Measurements from ENCODE around the gene ST14.

DNA sequence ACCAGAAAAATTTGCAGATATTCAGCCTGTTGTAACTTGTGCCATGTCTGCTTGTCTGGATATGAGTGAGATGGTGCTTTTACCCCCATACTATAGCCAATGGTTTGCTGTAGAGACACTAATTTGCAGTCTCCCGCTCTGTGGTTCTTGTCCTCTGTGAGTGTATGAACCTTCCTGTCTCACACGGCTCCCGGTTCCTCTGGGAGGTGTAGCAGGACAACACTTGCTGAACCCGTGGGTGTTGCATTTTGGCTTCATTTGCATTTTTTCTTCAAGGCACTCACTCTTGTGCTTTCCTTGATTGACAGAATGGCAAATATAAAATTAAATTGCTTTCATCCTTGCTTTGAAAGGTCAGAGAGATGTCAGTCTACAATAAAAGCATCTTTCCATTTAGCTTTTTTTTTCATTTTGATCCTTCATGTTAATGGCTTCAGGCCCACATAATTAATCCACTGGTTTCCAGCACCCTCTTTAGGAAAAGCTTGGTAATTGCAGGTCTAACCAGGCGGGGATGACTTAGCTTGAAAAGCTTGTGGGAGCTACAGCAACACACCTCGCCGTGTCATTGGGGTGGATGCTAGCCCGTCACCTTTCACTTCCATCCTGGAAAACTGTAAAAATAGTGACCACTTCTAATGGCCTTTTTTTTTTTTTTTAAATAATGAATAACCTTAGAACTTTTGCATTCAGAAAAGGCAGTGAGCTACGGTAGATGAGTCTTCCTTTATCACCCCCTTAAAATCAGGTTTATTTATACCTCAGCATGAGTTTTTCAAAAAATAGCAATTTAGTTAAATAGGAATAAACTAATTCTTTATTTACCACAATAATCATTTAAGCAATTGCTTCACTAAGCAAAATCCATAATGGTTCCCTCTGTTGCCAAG is 27.4 kb upstream of the ST14 start:
- TF ChIP-seq, protein P1, sequence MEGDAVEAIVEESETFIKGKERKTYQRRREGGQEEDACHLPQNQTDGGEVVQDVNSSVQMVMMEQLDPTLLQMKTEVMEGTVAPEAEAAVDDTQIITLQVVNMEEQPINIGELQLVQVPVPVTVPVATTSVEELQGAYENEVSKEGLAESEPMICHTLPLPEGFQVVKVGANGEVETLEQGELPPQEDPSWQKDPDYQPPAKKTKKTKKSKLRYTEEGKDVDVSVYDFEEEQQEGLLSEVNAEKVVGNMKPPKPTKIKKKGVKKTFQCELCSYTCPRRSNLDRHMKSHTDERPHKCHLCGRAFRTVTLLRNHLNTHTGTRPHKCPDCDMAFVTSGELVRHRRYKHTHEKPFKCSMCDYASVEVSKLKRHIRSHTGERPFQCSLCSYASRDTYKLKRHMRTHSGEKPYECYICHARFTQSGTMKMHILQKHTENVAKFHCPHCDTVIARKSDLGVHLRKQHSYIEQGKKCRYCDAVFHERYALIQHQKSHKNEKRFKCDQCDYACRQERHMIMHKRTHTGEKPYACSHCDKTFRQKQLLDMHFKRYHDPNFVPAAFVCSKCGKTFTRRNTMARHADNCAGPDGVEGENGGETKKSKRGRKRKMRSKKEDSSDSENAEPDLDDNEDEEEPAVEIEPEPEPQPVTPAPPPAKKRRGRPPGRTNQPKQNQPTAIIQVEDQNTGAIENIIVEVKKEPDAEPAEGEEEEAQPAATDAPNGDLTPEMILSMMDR (conservative IDR thresholded peaks at IDR 0.05) = peak; percentile 92
- TF ChIP-seq ZFX (IDR thresholded peaks at IDR 0.05) = no peak
